Mesenteric fat pad (tissue), 1 donor: ENCODE measurements around the gene INTS11. TPM values are rescaled to one million over a fixed set of nuclear protein-coding genes. Genes with fewer than 3 reads are reported as not detected.

ENCODE experiments used
- DNase-seq: peaks from one replicate; pipeline ENCODE4 v3.0.0-alpha.2; 2020; ENCODE audit warnings: low spot score
- total RNA-seq: library from RNA; stranded (reverse); fragmentation: NEBNext Ultra II Directional; extraction: Animal tissue kit (Norgen Biotek cat#: 25700); gene quantifications from one replicate; pipeline ENCODE4 v1.2.1, GENCODE V29; 2021
- donor health status: DM: yes; HTN: yes; CAD: no.

The INTS11 gene
- total RNA-seq, 1 donor from 2014 or later = 74.7 TPM

DNA sequence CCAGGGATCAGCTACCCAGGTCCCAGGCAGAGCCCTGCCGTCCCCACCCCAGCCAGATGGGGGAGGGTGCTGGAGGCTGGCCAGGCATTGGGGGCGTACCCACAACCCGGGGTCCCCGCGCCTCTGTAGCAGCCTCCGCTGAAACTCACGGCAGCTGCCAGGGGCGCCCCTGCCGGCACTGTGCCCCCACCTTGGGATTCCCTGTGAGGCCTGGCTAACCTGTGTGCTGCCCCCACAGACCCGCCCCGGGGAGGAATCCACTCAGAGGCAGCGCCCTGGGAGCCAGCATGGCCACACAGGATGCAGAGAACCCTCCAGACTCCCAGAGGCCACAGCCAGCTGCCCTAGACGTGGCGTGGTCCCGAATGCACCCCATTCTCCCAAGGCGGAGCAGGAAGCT lies 20.9 kb upstream of the INTS11 start:
- no peak for DNase-seq

DNA sequence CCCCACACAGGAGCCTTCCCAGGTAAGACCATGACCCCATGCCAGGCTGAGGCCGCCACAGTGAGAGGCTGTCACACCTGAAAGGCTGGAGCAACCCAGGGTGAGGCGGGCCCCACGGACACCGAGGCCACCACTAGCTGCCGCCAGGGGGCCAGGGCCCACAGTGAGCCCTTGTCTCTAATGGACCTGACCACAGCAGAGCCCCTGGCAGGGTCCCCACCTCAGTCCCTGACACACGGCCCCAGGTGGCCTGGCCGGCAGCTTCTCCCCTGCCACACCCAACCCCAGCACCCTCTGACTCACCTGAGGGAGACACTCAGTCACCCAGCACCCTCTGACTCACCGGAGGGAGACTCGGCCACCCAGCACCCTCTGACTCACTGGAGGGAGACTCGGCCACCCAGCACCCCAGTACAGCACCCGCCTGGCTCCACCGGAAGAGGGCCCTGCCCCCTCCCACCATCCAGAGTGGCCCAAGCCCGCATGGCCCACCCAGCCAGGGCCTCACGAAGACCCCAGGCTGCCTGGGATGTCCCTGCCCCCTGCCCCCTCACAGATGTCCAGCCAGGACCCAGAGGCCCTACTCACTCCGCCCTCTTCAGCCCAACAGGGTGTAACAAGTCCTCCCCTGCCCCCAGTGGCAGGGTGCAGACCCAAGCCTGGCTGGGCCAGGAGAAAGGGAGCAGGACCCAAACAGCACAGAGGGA lies 20.3 kb upstream of the INTS11 start:
- no peak for DNase-seq

DNA sequence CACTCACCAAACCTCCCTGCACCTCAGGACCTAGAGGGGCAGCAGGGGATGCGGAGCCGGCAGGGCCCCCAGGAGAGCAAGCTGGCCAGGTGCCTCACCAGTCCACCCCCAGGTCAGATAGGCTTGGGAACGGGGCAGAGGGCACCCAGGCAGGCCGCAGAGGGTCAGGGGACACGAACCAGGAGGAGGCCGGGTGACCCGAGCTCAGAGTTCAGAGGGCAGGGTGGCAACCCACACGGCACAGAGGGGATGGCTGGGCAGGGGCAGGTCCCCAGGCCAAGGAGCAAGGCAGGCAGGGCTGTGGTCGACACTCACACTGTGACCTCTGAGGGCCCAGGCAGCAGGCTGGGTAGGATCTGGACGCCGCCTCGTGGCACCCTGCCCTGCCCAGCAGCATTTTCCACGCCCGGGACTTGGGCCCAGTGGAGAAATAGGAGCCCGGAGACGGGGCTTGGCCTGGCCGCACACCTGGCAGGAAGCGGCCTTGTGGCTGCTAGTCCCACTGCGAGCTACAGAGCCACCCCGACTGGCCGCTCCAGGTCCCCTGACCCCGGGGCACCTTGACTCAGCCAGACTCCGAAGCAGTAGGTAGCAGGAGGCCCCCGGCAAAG lies 19.5 kb upstream of the INTS11 start:
- no peak for DNase-seq

DNA sequence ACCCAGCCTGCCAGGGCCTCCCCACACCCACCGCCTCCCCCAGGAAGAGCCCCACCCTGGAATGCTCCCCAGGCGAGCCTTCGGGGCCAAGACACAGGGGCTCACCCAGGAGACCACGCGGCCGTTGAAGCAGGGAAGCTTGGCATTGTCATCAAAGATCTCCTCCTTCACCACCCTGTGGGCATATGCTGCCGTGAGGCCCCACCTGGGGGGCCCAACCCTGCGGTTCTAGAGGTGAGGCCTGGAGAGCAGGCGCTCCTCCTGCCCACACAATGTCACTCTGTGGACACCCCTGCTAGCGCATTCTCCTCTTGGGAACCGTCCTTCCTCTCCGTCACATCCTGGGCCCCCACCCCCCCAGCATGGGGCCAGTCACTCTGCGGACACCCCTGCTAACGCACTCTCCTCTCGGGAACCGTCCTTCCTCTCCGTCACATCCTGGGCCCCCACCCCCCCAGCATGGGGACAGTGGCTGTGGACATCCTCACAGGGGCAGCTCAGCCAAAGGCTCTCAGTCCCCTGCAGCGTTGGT lies 18.2 kb upstream of the INTS11 start:
- DNase-seq = no peak

DNA sequence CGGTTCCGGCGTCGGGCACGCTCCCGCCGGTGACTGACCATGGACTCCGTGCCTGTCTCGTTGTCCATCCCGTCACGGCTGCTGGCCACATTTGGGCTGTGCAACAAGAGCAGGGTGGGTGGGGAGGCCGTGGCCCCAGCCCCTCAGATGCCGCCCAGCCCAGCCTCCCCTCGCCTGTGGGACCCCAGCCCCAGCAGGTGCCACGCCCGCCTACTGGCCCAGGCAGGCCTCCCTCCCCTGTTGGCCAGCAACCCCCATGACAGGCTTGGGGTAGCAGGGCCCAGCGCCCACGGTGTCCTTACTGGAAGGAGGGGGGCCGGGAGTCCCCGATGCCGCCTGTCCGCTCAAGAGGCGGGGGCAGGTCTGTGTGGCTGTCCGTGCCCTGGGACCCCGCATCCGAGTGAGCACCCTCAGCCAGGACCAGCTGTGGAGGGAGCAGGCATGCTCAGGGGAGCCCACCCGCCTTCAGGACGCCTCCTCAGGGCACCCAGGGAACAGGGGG lies 17.7 kb upstream of the INTS11 start:
- no peak for DNase-seq

DNA sequence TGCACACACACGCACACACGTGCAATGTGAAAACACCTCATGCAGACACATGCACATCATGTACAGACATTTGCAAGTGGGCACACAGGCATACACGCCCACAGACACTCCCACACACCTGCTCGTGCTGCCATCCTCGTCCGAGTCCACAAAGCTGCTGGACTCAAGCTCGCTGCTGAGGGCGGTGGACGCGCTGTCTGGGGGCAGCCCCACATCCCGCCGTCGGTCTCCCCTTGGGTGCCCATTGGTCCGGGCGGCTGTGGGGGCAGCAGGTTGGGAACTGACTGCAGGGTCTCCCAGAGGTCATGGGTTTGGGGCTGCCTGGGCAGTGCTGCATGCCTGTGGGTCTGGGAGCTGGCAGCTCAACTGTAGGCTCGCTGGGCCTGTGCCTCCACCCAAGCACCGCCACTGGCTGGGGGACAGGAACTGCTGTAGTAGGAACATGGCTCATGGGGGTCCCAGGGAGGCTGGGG lies 17.1 kb upstream of the INTS11 start:
- DNase-seq = no peak

DNA sequence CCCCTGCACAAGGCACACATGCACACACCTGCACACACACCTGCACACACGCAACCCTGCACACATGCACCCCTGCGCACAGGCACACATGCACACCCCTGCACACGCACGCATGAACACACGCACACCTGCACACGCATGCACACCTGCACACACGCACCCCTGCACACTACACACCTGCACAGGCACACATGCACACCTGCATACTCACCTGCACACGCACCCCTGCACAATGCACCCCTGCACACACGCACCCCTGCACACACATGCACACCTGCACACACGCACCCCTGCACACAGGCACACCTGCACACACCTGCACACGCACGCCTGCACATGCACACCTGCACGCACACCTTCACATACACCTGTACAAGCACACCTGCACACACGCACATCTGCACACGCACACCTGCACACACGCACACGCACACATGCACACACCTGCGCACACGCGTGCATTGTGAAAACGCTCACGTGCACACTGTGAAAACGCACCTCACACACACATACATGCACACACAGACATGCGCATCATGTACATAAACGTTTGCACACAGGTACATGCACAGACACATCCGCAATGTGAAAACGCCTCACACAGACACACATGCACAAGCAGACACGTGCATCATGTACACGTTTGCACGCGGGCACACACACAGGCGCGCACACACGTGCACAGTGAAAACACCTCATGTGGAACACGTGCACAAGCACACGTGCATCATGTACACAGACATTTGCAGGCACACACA lies 16.5 kb upstream of the INTS11 start:
- DNase-seq = no peak

DNA sequence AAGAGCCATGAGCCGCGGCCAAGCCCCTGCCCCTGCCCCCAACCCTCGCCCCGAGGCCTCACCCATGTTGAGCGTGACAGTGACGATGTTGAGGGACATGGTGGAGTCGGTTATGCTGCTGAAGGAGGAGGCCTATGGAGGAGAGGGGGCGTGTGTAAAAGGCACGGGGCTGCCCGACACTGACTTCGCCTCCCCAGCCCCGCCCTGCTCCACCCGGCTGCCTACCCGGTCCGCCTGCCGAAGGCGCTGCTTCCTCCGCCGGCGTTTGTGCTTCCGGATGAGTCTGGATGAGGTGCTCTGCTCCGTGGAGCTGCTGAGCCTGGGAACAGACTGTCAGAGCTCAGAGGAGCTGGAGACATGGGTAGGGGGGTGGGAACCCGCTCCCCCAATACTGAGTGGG lies 15.7 kb upstream of the INTS11 start:
- DNase-seq = no peak

DNA sequence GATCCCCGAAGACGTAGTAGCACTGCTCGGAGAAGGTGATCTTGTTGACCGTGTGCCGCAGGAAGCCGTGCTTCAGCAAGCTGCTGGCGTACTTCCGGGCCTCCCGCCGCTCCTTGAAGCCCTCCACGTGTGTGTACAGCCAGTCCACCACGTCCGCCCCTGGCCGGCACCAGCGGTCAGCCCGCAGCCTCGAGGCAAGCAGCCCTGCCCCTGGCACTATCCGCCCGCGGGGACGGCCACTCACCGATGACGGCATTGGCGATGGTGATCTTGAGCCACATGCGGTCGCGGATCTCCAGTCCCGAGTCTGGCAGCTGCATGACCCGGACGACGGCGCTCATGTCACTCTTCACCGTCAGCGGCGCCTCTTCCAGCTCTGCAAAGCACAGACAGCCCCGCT lies 13.8 kb upstream of the INTS11 start:
- no peak for DNase-seq

DNA sequence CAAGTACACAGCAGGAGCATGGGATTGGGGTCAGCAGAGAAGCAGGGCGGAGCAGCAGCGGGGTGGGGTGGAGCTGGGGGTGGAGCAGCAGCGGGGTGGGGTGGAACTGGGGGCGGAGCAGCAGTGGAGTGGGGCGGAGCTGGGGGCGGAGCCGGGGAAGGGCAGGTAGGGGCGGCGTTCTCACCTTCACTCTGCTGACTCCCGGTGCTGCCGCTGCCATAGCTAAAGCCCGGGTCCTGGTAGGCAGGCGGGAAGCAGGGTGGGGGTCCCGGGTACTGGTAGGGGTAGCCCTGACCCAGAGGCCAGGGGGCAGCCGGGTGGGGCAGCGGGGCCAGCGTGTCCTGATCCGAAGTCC lies 13.3 kb upstream of the INTS11 start:
- no peak for DNase-seq

DNA sequence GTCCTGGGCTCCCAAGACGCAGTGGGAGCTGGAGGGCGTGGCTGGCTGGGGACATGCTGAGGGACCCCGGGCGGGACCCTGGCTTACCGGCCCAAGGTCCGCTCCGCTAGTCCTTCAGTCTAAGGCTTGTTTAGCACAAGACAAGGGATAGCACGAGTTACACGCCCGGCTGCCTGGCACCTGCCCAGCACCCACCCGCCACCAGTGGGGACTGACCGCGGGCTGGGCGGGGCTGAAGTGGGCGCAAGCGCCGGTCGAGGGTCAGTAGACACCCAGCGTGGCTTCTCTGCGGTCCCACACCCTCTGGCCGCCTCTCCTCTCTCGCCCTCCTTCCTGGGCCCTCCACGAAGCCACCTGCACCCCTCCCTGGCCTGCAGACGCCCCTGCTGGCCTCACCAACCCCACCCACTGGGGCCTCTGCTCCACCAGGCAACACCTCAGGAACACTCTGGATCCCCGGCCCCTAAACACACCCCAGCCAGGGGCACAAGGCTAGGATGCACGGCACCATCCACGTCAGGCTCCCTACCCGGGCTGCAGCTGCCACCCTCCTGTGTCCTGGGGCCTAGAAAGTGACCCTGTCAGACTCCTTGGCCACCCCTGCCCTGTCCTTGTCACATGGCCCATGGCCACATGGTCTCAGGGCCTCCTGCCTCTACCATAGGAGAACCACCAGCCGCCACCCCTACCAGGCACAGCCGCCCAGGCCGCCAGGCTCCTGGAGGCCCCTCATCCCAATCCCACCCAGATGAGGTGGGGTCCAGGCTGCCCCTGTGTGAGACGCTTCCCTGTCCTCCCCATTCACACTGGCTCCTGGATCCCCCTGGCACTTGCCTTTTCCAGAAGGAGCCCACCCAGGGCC lies 12.7 kb upstream of the INTS11 start:
- no peak for DNase-seq

DNA sequence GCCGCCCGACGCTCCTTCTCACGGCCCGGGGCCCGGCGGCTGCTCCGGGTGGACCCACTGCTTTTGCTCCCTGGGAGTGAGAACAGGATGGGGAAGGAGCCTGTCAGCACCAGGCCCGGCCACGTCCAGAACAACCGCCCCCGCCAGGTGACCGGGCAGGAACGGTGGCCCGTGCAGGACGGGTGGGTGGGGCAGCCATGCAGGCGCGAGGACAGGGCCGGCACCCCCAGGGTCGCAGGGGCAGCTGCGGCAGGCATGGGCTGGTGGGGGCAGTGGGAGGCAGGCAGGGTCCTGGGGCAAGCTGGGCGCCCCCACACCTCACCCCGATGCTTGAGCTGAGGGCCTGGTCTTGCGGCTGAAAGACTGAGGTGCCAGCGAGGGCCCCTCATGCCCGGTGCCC lies 12.0 kb upstream of the INTS11 start:
- DNase-seq = no peak

DNA sequence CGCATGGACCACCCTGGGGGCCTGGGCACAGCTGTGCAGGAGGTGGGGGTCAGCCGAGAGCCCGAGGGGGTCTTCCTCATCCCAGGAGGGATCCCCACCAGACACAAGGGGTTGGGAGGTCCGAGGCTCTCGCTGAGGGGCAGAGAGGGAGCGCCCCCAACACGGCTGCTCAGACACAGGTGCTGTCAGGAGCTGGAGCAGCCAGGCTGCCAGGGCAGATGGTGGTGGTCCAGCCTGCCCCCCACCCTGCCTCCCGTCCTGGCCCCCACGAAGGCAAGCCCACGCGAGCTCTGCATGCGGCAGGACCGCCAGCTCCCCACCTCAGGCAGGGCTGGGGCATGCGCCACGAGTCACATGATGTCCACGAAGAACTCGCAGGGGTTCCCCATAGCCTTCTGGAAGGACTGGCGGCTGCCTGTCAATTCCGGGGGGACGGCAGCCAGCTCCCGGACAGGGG lies 11.4 kb upstream of the INTS11 start:
- DNase-seq = no peak

DNA sequence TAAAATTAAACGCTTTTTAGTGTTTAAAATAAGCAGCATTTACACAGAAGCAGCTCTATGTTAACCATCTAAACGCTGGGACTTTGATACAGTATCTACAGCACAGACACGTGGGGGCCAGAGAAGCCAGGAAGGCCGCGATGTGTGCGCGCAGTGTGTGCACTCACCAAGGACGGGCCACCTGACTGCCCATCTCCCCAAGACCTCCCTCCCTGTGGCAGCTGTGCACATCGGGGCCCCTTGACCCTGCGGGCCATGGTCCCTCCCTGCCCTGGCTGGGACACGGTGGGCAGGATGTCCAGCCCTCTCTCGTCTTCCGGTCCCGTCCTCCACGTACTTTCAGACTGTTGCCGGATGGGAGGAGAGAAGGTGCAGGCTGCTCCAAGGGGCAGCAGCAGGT lies 10.8 kb upstream of the INTS11 start:
- no peak for DNase-seq

DNA sequence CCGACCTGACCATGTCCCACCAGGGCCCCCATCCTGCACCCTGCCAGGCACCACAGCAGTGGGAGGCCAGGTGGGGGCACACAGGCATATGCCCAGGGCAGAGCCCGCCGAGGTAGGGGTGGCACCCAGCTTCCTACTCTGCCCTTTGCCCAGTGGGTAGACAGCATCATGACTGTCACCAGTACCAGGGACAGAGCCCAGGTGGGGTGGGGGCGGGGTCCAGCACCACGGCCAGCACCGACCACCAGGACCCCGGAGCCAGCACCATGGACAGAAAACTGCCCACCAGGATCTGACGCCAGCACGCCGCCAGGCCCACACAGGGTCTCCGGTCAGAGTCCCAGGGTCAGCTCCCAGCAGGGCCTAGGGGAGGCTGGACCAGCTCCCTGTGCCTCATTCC lies 10.4 kb upstream of the INTS11 start:
- DNase-seq = no peak

DNA sequence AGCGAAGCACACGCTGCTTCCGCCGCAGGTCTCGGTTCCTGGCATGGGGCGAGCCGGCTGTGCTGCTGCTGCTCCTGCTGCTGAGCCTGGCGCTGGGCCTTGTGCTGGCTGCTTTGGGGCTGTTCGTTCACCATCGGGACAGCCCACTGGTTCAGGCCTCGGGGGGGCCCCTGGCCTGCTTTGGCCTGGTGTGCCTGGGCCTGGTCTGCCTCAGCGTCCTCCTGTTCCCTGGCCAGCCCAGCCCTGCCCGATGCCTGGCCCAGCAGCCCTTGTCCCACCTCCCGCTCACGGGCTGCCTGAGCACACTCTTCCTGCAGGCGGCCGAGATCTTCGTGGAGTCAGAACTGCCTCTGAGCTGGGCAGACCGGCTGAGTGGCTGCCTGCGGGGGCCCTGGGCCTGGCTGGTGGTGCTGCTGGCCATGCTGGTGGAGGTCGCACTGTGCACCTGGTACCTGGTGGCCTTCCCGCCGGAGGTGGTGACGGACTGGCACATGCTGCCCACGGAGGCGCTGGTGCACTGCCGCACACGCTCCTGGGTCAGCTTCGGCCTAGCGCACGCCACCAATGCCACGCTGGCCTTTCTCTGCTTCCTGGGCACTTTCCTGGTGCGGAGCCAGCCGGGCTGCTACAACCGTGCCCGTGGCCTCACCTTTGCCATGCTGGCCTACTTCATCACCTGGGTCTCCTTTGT lies 9.2 kb upstream of the INTS11 start:
- DNase-seq = no peak

DNA sequence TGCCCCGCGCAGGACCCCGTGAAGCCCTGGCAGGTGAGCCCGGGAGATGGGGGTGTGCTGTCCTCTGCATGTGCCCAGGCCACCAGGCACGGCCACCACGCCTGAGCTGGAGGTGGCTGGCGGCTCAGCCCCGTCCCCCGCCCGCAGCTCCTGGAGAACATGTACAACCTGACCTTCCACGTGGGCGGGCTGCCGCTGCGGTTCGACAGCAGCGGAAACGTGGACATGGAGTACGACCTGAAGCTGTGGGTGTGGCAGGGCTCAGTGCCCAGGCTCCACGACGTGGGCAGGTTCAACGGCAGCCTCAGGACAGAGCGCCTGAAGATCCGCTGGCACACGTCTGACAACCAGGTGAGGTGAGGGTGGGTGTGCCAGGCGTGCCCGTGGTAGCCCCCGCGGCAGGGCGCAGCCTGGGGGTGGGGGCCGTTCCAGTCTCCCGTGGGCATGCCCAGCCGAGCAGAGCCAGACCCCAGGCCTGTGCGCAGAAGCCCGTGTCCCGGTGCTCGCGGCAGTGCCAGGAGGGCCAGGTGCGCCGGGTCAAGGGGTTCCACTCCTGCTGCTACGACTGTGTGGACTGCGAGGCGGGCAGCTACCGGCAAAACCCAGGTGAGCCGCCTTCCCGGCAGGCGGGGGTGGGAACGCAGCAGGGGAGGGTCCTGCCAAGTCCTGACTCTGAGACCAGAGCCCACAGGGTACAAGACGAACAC lies 8.5 kb upstream of the INTS11 start:
- DNase-seq = no peak

DNA sequence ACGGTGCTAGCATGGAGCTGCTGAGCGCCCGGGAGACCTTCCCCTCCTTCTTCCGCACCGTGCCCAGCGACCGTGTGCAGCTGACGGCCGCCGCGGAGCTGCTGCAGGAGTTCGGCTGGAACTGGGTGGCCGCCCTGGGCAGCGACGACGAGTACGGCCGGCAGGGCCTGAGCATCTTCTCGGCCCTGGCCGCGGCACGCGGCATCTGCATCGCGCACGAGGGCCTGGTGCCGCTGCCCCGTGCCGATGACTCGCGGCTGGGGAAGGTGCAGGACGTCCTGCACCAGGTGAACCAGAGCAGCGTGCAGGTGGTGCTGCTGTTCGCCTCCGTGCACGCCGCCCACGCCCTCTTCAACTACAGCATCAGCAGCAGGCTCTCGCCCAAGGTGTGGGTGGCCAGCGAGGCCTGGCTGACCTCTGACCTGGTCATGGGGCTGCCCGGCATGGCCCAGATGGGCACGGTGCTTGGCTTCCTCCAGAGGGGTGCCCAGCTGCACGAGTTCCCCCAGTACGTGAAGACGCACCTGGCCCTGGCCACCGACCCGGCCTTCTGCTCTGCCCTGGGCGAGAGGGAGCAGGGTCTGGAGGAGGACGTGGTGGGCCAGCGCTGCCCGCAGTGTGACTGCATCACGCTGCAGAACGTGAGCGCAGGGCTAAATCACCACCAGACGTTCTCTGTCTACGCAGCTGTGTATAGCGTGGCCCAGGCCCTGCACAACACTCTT lies 7.7 kb upstream of the INTS11 start:
- no peak for DNase-seq
